GM12891 (cell line): ENCODE data around the gene TRMT6.

Experiments
- PAX5 ChIP-seq: IDR thresholded peaks from 2 replicates; pipeline ENCODE4 v1.6.1; 2011; ENCODE audit warnings: low read length, moderate library complexity, mild to moderate bottlenecking; ENCODE audit not compliant: insufficient read depth, severe bottlenecking
- POLR2A ChIP-seq: IDR thresholded peaks from 2 replicates; pipeline ENCODE4 v1.6.1; 2011; ENCODE audit warnings: low read depth, low read length, control low read depth
- POLR2AphosphoS5 ChIP-seq: IDR thresholded peaks from 2 replicates; pipeline ENCODE4 v1.6.1; 2011; ENCODE audit warnings: low read depth, low read length, control low read depth
- SPI1 ChIP-seq: IDR thresholded peaks from 2 replicates; pipeline ENCODE4 v1.6.1; 2011; ENCODE audit warnings: low read depth, low read length, control low read depth
- TAF1 ChIP-seq: IDR thresholded peaks from 2 replicates; pipeline ENCODE4 v1.6.1; 2011; ENCODE audit warnings: low read depth, low read length, control low read depth

DNA sequence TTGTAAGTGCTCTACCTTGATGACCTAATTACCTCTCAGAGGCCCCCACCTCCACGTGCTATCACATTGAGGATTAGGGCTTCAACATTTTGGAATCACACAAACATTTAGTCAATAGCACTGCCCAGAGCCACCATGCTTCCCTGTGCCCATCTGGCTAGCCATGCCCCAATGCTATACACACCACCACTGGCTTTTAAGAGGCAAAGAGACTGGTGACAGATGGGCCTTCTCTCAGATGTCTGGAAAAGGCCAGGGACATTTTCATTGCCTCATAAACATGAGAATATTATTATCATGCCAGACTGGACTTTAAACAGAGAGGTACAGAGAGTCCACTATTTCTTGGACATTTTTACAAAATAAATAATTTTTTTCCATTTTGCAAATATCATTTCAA is 29.8 kb downstream of the TRMT6 start:
- TF ChIP-seq POLR2A (no peak), TAF1 (no peak), POLR2AphosphoS5 (no peak), SPI1 (no peak), PAX5 (no peak)
